HepG2 (cell line): ENCODE data around the gene TRIM7. TPM values are rescaled to one million over a fixed set of nuclear protein-coding genes. Genes with fewer than 3 reads are reported as not detected.

Experiments used
- CENPBD1 ChIP-seq: sonication (generic); formaldehyde crosslinking; IDR thresholded peaks from 2 replicates; pipeline ENCODE4 v1.8.0; 2022; ENCODE audit warnings: missing genetic modification reagents, low read depth, mild to moderate bottlenecking, borderline replicate concordance
- DNMT1 ChIP-seq: sonication (generic); formaldehyde crosslinking; IDR thresholded peaks from 2 replicates; pipeline ENCODE4 v1.5.1; 2020; ENCODE audit warnings: mild to moderate bottlenecking, missing genetic modification reagents
- ETS1 ChIP-seq: sonication (generic); formaldehyde crosslinking; IDR thresholded peaks from 2 replicates; pipeline ENCODE4 v1.4.0; 2020; ENCODE audit warnings: missing genetic modification reagents
- HMG20B ChIP-seq: conservative IDR thresholded peaks from 2 replicates; pipeline ENCODE4 v1.6.1; 2016; ENCODE audit warnings: missing genetic modification reagents, missing compliant biosample characterization
- KAT8 ChIP-seq: IDR thresholded peaks from 2 replicates; pipeline ENCODE4 v1.6.1; 2016; ENCODE audit warnings: missing genetic modification reagents, missing compliant biosample characterization
- KDM3A ChIP-seq: IDR thresholded peaks from 2 replicates; pipeline ENCODE4 v1.6.1; 2018; ENCODE audit warnings: low read depth, missing compliant biosample characterization
- MTA3 ChIP-seq: sonication (generic); formaldehyde crosslinking; IDR thresholded peaks from 2 replicates; pipeline ENCODE4 v1.4.0; 2020; ENCODE audit warnings: missing genetic modification reagents
- PCBP1 ChIP-seq: fragments of 200-400 bp; formaldehyde crosslinking; IDR thresholded peaks from 2 replicates; pipeline ENCODE4 v1.6.1; 2017; ENCODE audit warnings: mild to moderate bottlenecking, low read depth, low read length, borderline replicate concordance
- PPARG ChIP-seq: conservative IDR thresholded peaks from 2 replicates; pipeline ENCODE4 v1.6.1; 2016; ENCODE audit warnings: missing biosample characterization, missing genetic modification reagents
- RNF2 ChIP-seq: fragments of 450-650 bp; conservative IDR thresholded peaks from 2 replicates; pipeline ENCODE4 v1.6.1; 2016; ENCODE audit warnings: low read depth
- SALL1 ChIP-seq: sonication (generic); formaldehyde crosslinking; IDR thresholded peaks from 2 replicates; pipeline ENCODE4 v1.8.0; 2022; ENCODE audit warnings: mild to moderate bottlenecking, missing genetic modification reagents
- TP53 ChIP-seq: sonication (generic); formaldehyde crosslinking; conservative IDR thresholded peaks from 2 replicates; pipeline ENCODE4 v1.4.0; 2020; ENCODE audit warnings: missing genetic modification reagents
- USF2 ChIP-seq, 2 experiments: sonication (generic) in 1 of 2; formaldehyde crosslinking in 1 of 2; IDR thresholded peaks; 2 replicates each; pipeline versions ENCODE4 v1.5.1 to v1.6.1; 2011 to 2020; ENCODE audit warnings: borderline replicate concordance in 1 of 2, low read depth in 1 of 2, low read length in 1 of 2, mild to moderate bottlenecking in 1 of 2, missing genetic modification reagents in 1 of 2, moderate library complexity in 1 of 2
- ZNF124 ChIP-seq: sonication (generic); formaldehyde crosslinking; IDR thresholded peaks from 2 replicates; pipeline ENCODE4 v1.4.0; 2020; ENCODE audit warnings: missing genetic modification reagents
- ZNF24 ChIP-seq: fragments of 450-650 bp; IDR thresholded peaks from 2 replicates; pipeline ENCODE4 v1.6.1; 2017; ENCODE audit warnings: antibody characterized with exemption, mild to moderate bottlenecking
- ZNF317 ChIP-seq: sonication (generic); formaldehyde crosslinking; IDR thresholded peaks from 2 replicates; pipeline ENCODE4 v1.5.0; 2020; ENCODE audit warnings: mild to moderate bottlenecking, missing genetic modification reagents
- ZNF441 ChIP-seq: sonication (generic); formaldehyde crosslinking; IDR thresholded peaks from 2 replicates; pipeline ENCODE4 v1.7.0; 2021; ENCODE audit warnings: missing genetic modification reagents, borderline replicate concordance
- ZNF674 ChIP-seq: sonication (generic); formaldehyde crosslinking; IDR thresholded peaks from 2 replicates; pipeline ENCODE4 v1.5.0; 2020; ENCODE audit warnings: low read depth, mild to moderate bottlenecking, missing genetic modification reagents
- ZNF775 ChIP-seq: sonication (generic); formaldehyde crosslinking; IDR thresholded peaks from 2 replicates; pipeline ENCODE4 v1.4.0; 2020; ENCODE audit warnings: missing genetic modification reagents, mild to moderate bottlenecking, moderate library complexity, borderline replicate concordance
- polyA plus RNA-seq, 8 experiments: library from polyadenylated mRNA; depleted of rRNA in 3 of 8; stranded (reverse) in 7 of 8; unstranded in 1 of 8; fragments of >200 nt; fragmentation: Illumina TruSeq in 4 of 8; extraction: Trizol in 4 of 8; gene quantifications; 2 replicates each; pipeline versions ENCODE4 v1.2.1 to v1.2.3, GENCODE V29; 2011 to 2016; ENCODE audit warnings: low read depth in 4 of 8, missing spikeins in 1 of 8, mixed read lengths in 1 of 8; ENCODE audit not compliant: insufficient read depth in 1 of 8
- total RNA-seq, 5 experiments: library from RNA; depleted of rRNA; stranded (reverse); fragments of >200 nt; fragmentation: Illumina TruSeq; extraction: Trizol; gene quantifications; 2 replicates each; pipeline ENCODE4 v1.2.3, GENCODE V29; 2016; ENCODE audit warnings: low read depth in 1 of 5
- TF ChIP-seq, protein P1 (sequence below): sonication (generic); formaldehyde crosslinking; IDR thresholded peaks from 2 replicates; pipeline ENCODE4 v1.4.0; 2020; ENCODE audit warnings: missing genetic modification reagents
- TF ChIP-seq, protein P2 (sequence below): sonication (generic); formaldehyde crosslinking; IDR thresholded peaks from 2 replicates; pipeline ENCODE4 v1.4.0; 2020; ENCODE audit warnings: missing genetic modification reagents, borderline replicate concordance

The TRIM7 gene
- total and polyA plus RNA-seq, 2 of the 13 experiments (the other 11 are each of a cell fraction or from before 2014, with no cell fraction given): 0.13 TPM; not detected in 1

DNA sequence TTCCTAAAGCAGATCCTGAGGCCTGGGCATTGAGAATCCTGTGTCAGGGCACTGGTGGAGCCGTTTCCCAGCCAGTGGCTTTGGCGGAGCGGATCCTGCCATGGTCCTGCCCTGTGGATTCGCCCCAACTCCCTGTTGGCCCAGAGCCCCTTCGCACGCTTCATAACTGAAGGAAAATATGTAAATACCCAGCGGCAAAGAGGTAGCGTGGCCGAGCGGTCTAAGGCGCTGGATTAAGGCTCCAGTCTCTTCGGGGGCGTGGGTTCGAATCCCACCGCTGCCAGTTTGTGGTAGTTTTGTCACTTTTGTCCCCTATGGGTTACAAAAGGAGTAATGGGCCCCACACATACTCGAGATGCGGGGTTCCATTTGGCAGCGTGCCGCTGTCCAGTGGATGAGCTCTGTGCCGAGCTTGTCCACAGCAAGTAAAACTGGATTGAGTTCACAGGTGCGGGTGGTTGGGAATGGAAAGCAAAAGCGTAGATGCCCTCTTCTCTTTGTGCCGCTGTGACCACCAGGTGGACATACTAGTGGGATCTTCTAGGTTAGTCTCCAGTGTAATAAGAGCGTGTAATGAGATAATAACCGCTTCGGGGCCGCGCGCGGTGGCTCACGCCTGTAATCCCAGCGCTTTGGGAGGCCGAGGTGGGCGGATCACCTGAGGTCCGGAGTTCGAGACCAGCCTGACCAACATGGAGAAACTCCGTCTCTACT is 17.3 kb downstream of the TRIM7 start (continued):
- TF ChIP-seq ETS1 (CRISPR knock-in tag): no peak
- 0 out of 2 replicates have a peak, but pooled peaks have one; percentile 26 for TF ChIP-seq KDM3A
- 0 out of 2 replicates have a peak, but pooled peaks have one; percentile 60 for TF ChIP-seq DNMT1
- TF ChIP-seq ZNF674 (CRISPR knock-in tag): no peak
- 0 out of 2 replicates have a peak, but pooled peaks have one; percentile 69 for TF ChIP-seq ZNF775 (CRISPR knock-in tag)
- TF ChIP-seq PPARG (CRISPR knock-in tag): peak; percentile 35; the same call in 1 of the 2 replicates
- no peak for TF ChIP-seq PCBP1
- peak; percentile 84; the same call in 1 of the 2 replicates for TF ChIP-seq ZNF124 (CRISPR knock-in tag)
- TF ChIP-seq, protein P1, sequence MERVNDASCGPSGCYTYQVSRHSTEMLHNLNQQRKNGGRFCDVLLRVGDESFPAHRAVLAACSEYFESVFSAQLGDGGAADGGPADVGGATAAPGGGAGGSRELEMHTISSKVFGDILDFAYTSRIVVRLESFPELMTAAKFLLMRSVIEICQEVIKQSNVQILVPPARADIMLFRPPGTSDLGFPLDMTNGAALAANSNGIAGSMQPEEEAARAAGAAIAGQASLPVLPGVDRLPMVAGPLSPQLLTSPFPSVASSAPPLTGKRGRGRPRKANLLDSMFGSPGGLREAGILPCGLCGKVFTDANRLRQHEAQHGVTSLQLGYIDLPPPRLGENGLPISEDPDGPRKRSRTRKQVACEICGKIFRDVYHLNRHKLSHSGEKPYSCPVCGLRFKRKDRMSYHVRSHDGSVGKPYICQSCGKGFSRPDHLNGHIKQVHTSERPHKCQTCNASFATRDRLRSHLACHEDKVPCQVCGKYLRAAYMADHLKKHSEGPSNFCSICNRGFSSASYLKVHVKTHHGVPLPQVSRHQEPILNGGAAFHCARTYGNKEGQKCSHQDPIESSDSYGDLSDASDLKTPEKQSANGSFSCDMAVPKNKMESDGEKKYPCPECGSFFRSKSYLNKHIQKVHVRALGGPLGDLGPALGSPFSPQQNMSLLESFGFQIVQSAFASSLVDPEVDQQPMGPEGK (CRISPR knock-in tag): 0 out of 2 replicates have a peak, but pooled peaks have one; percentile 9
- no peak for TF ChIP-seq USF2 (IDR thresholded peaks at IDR 0.05; ENCODE audit: low read depth, low read length)
- 0 out of 2 replicates have a peak, but pooled peaks have one; percentile 16 for TF ChIP-seq USF2 (CRISPR knock-in tag; IDR thresholded peaks at IDR 0.05; ENCODE audit: borderline replicate concordance)
- no peak for TF ChIP-seq ZNF317 (CRISPR knock-in tag)
- TF ChIP-seq HMG20B (CRISPR knock-in tag): no peak
- peak; percentile 96 for TF ChIP-seq SALL1 (CRISPR knock-in tag)
- TF ChIP-seq ZNF441 (CRISPR knock-in tag): 0 out of 2 replicates have a peak, but pooled peaks have one; percentile 38
- TF ChIP-seq ZNF24: peak; percentile 98
- TF ChIP-seq KAT8 (CRISPR knock-in tag): peak; percentile 53
- no peak for TF ChIP-seq CENPBD1 (CRISPR knock-in tag)
- no peak; the same call in 1 of the 2 replicates for TF ChIP-seq TP53
- no peak for TF ChIP-seq MTA3
- no peak for TF ChIP-seq RNF2
- TF ChIP-seq, protein P2, sequence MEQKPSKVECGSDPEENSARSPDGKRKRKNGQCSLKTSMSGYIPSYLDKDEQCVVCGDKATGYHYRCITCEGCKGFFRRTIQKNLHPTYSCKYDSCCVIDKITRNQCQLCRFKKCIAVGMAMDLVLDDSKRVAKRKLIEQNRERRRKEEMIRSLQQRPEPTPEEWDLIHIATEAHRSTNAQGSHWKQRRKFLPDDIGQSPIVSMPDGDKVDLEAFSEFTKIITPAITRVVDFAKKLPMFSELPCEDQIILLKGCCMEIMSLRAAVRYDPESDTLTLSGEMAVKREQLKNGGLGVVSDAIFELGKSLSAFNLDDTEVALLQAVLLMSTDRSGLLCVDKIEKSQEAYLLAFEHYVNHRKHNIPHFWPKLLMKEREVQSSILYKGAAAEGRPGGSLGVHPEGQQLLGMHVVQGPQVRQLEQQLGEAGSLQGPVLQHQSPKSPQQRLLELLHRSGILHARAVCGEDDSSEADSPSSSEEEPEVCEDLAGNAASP (CRISPR knock-in tag): no peak
